Mammary epithelial cell (primary cell): ENCODE data around the gene KYNU.

Experiments
- CTCF ChIP-seq, 2 donors: IDR thresholded peaks in 1 of 2; conservative IDR thresholded peaks in 1 of 2; 2 replicates each; pipeline ENCODE4 v1.5.1; 2011 to 2012; ENCODE audit warnings: inconsistent platforms in 2 of 2, low read length in 2 of 2, mild to moderate bottlenecking in 2 of 2, control low read depth in 1 of 2, low read depth in 1 of 2; ENCODE audit not compliant: insufficient read depth in 1 of 2; ENCODE audit errors: extremely low read depth in 1 of 2
- EZH2 ChIP-seq: IDR thresholded peaks from 2 replicates; pipeline ENCODE4 v1.6.1; 2012; ENCODE audit warnings: low read length, inconsistent platforms, borderline replicate concordance

- TF ChIP-seq CTCF (conservative IDR thresholded peaks at IDR 0.05 in 1 of 2, IDR thresholded peaks at IDR 0.05 in 1 of 2; ENCODE audit: extremely low read depth in 1 of 2, insufficient read depth in 1 of 2, low read depth in 1 of 2, low read length in 2 of 2) (no peak), EZH2 (no peak)
Observed at GRCh38 chr2:142872882-142873724, 4.4 kb upstream of the KYNU start.
